Activated gamma-delta T cell treated with Interleukin-2 at 50 U/mL for 16 hours (primary cell): ENCODE measurements around the gene RCL1.
"Not testable (repeated sequence)": the region's sequence is repeated elsewhere in the genome, so short reads cannot be mapped to it uniquely, and the experiment has no call there.

Source experiments
- DNase-seq: peaks from one replicate; pipeline ENCODE4 v3.0.0-alpha.2; 2020

The RCL1 gene

GRCh38 chr9:4783191-4783590 lies 9.6 kb upstream of the RCL1 start:
- DNase-seq, result not testable (repeated sequence)

GRCh38 chr9:4784403-4784802 lies 8.3 kb upstream of the RCL1 start:
- no peak for DNase-seq

- no peak for DNase-seq
Observed at GRCh38 chr9:4786599-4786998, 6.1 kb upstream of the RCL1 start.

- no peak for DNase-seq
Observed at GRCh38 chr9:4787876-4788275, 4.9 kb upstream of the RCL1 start.

- DNase-seq, result no peak
Observed at GRCh38 chr9:4788703-4789102, 4.0 kb upstream of the RCL1 start.

- no peak for DNase-seq
Observed at GRCh38 chr9:4792054-4792571, 631 bp upstream of the RCL1 start.

- no peak for DNase-seq
Observed at GRCh38 chr9:4793459-4794395, 983 bp downstream of the RCL1 start.

GRCh38 chr9:4794691-4795090 lies 1.9 kb downstream of the RCL1 start:
- no peak for DNase-seq

- not testable (repeated sequence) for DNase-seq
Observed at GRCh38 chr9:4795108-4795507, 2.4 kb downstream of the RCL1 start.

- no peak for DNase-seq
Observed at GRCh38 chr9:4796530-4796929, 3.8 kb downstream of the RCL1 start.

GRCh38 chr9:4796988-4797853 lies 4.5 kb downstream of the RCL1 start:
- DNase-seq, result no peak

GRCh38 chr9:4797854-4798150 lies 5.1 kb downstream of the RCL1 start:
- DNase-seq, result no peak

GRCh38 chr9:4798281-4799032 lies 5.7 kb downstream of the RCL1 start:
- DNase-seq, result no peak

GRCh38 chr9:4799033-4799430 lies 6.3 kb downstream of the RCL1 start:
- no peak for DNase-seq

GRCh38 chr9:4799775-4800174 lies 7.0 kb downstream of the RCL1 start:
- no peak for DNase-seq

- DNase-seq, result no peak
Observed at GRCh38 chr9:4801156-4801555, 8.4 kb downstream of the RCL1 start.

GRCh38 chr9:4803670-4804530 lies 11.2 kb downstream of the RCL1 start:
- DNase-seq, result no peak

- DNase-seq, result no peak
Observed at GRCh38 chr9:4804531-4805016, 11.8 kb downstream of the RCL1 start.

- DNase-seq, result no peak
Observed at GRCh38 chr9:4805191-4805918, 12.6 kb downstream of the RCL1 start.

- DNase-seq, result no peak
Observed at GRCh38 chr9:4810565-4810964, 17.8 kb downstream of the RCL1 start.

- DNase-seq, result no peak
Observed at GRCh38 chr9:4811824-4812223, 19.1 kb downstream of the RCL1 start.
